Measurements from ENCODE around the gene MRGPRD.

Gene MRGPRD

DNA sequence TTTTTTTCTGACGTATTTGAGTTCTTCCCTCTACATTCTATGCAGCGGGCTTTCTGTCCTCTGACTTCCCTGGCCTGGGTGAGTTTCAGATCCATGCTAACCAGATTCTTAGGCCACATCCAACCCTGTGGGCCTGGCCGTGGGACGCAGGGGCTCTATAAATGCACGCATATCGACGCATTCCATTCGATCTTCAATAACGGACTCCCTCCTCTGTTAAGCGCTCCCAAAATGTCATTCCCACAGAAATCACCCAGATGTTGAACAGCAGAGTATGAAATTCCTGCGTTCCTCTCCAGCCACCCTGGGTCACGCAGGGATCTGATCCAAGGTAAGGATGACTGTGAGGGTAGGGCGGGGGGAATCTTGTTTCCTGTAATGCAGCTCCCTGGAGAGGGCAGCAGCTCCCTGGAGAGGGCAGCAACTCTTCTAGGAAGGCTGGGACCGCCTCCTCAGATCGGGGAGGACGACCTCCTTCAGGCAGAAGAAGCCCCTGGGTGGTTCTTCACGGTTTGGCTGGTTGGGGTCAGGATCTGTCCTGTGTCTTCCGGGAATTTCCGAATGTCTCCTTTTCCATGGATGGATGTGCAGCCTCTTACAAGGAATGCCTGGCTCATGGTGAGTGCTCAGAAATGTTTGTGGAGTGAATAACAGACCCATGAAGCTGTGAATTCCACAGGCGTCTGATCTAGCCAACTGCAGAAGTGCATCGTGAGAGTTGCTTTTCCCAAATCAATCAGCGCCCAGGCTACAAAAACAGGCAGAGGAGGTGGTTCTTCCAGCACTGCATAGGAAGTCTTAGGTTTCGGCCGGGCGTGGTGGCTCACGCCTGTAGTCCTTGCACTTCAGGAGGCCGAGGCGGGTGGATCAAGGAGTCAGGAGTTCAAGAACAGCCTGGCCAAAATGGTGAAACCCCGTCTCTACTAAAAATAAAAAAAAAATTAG lies 12.2 kb downstream of the MRGPRD start:
- H3K27me3 ChIP-seq (ENCODE audit: insufficient read depth, low read length, poor library complexity, severe bottlenecking): no peaks in the 10 kb centered on the region

DNA sequence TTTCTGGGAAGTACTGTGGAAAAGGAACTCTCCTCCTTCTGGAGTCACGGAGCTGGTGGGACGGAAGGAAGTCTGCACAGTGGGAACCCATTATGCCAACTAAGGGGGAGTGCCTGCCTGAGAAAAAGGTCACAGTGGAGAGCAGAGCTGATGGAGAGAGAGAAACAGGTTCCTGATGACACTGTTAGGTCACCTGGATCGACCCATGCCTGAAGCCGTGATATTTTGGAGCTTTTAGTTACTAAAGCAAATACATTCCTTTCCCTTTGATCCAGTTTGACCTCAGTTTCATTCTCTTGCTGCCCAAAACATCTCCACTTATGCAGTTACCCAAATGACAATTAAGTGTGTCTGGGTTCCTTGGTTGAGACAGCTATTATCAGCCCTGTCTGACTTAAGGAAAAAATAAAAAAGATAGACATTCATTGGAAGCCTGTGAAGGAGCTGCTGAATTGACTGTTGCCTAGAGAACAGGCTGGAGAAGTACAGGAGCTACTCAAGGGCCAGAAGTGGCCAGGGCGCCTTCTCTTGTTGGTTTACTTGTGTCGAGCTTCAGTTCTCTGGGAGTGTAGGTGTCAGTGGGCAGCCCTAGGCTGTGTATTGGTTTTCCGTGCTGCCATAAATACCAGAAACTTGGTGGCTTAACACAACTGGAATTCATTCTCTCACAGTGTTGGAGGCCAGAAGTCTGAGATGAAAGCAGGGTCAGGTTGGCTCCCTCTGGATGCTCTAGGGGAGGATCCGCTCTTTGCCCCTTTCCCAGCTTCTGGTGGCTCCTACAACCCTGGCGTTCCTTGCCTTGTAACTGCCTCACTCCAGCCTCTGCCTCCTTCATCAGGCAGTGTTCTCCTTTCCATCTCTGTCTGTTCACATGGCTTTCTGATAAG lies 13.6 kb downstream of the MRGPRD start:
- H3K36me3 ChIP-seq (ENCODE audit: insufficient read depth, low read length): no peaks in the 10 kb centered on the region
- H3K4me3 ChIP-seq (ENCODE audit: low read length, poor library complexity, severe bottlenecking): no peak overlapping the region
- no peaks in the 10 kb centered on the region for H4K20me1 ChIP-seq (ENCODE audit: insufficient read depth, low read length, poor library complexity, severe bottlenecking)
- H3K79me2 ChIP-seq (ENCODE audit: insufficient read depth, low read length): no peaks in the 10 kb centered on the region
- H3K9me3 ChIP-seq (ENCODE audit: insufficient read depth, low read depth, low read length): no peaks in the 10 kb centered on the region
- no peaks in the 10 kb centered on the region for H3K9me2 ChIP-seq (replicated peaks; ENCODE audit: low read depth, low read length)
- H3K4me2 ChIP-seq (ENCODE audit: low read depth, low read length, poor library complexity, severe bottlenecking): no peak overlapping the region
- no peak for TF ChIP-seq EZH2phosphoT487 (IDR thresholded peaks at IDR 0.05; ENCODE audit: borderline replicate concordance)
- TF ChIP-seq, protein P1, sequence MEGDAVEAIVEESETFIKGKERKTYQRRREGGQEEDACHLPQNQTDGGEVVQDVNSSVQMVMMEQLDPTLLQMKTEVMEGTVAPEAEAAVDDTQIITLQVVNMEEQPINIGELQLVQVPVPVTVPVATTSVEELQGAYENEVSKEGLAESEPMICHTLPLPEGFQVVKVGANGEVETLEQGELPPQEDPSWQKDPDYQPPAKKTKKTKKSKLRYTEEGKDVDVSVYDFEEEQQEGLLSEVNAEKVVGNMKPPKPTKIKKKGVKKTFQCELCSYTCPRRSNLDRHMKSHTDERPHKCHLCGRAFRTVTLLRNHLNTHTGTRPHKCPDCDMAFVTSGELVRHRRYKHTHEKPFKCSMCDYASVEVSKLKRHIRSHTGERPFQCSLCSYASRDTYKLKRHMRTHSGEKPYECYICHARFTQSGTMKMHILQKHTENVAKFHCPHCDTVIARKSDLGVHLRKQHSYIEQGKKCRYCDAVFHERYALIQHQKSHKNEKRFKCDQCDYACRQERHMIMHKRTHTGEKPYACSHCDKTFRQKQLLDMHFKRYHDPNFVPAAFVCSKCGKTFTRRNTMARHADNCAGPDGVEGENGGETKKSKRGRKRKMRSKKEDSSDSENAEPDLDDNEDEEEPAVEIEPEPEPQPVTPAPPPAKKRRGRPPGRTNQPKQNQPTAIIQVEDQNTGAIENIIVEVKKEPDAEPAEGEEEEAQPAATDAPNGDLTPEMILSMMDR (conservative IDR thresholded peaks at IDR 0.05; ENCODE audit: low read length): no peak
- H3K4me1 ChIP-seq (ENCODE audit: insufficient read depth, low read length, poor library complexity, severe bottlenecking): peaks cover 6% of the 10 kb centered on the region
- no peaks in the 10 kb centered on the region for H3K27me3 ChIP-seq (ENCODE audit: insufficient read depth, low read length, poor library complexity, severe bottlenecking)
- H3K9ac ChIP-seq (ENCODE audit: low read depth, low read length, poor library complexity, severe bottlenecking): no peak overlapping the region
- H2AFZ ChIP-seq (ENCODE audit: low read length): no peak overlapping the region
- H3F3A ChIP-seq (ENCODE audit: low read depth): no peaks in the 10 kb centered on the region

More for the DNA sequence above, 12.2 kb downstream of the MRGPRD start:
- H2AFZ ChIP-seq (ENCODE audit: low read length): no peak overlapping the region
- H3K9ac ChIP-seq (ENCODE audit: low read depth, low read length, poor library complexity, severe bottlenecking): no peak overlapping the region
- no peaks in the 10 kb centered on the region for H3F3A ChIP-seq (ENCODE audit: low read depth)
- H3K36me3 ChIP-seq (ENCODE audit: insufficient read depth, low read length): no peaks in the 10 kb centered on the region
- no peaks in the 10 kb centered on the region for H3K9me2 ChIP-seq (replicated peaks; ENCODE audit: low read depth, low read length)
- H3K9me3 ChIP-seq (ENCODE audit: insufficient read depth, low read depth, low read length): no peaks in the 10 kb centered on the region
- peaks cover 6% of the 10 kb centered on the region for H3K4me1 ChIP-seq (ENCODE audit: insufficient read depth, low read length, poor library complexity, severe bottlenecking)
- no peaks in the 10 kb centered on the region for H3K79me2 ChIP-seq (ENCODE audit: insufficient read depth, low read length)
- H4K20me1 ChIP-seq (ENCODE audit: insufficient read depth, low read length, poor library complexity, severe bottlenecking): no peaks in the 10 kb centered on the region
- no peak overlapping the region for H3K4me3 ChIP-seq (ENCODE audit: low read length, poor library complexity, severe bottlenecking)
- no peak for TF ChIP-seq EZH2phosphoT487 (IDR thresholded peaks at IDR 0.05; ENCODE audit: borderline replicate concordance)
- TF ChIP-seq, protein P1 (conservative IDR thresholded peaks at IDR 0.05; ENCODE audit: low read length): no peak
- H3K4me2 ChIP-seq (ENCODE audit: low read depth, low read length, poor library complexity, severe bottlenecking): no peak overlapping the region

DNA sequence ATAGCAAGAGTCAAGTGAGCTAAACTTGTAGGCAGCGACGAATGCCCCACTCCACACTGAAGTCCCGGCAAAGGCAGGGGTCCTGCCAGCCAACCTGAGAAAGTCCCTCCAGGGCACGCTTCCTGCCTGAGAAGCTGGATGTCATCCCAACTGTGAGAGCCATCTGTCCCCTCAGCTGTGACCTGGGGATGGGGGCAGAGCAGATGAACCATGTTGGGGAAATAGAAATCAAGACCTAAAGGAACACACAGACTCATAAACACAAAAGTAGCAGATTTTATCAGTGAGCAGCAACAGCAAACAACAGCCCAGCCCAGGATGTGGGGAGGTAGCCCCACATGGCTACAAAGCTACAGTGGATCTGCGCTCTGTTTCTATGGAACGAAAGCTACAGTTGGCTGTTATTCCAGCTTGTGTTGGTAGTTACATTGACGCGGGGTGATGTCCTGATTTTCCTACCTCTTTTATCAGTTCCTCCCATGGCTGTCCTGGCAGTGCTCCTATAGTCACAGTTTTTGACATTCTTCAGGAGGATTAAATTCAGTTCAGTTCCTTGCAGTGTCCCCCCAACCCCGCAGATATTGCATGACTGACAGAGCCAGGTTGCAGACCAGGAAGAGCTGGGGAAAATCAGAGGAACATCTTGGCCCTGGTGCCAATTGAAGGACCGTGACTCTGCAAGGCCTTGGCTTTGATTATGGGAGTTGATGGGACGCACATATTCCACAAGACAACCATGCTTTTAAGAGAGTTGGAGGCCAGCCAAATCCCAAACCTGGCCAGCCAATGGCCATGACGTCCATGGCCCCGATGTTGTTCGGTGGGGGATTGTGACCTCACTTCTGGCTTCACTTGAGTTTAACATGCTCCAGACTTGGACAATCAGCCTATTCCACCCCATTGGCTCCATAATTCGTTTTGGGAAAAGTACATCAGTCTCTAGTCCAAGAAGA lies 14.6 kb downstream of the MRGPRD start:
- Histone ChIP-seq H3F3A (ENCODE audit: low read depth) (no peaks in the 10 kb centered on the region), H3K9me3 (ENCODE audit: insufficient read depth, low read depth, low read length) (no peaks in the 10 kb centered on the region), H2AFZ (ENCODE audit: low read length) (no peak overlapping the region), H3K36me3 (ENCODE audit: insufficient read depth, low read length) (no peaks in the 10 kb centered on the region), H3K4me1 (ENCODE audit: insufficient read depth, low read length, poor library complexity, severe bottlenecking) (peaks cover 6% of the 10 kb centered on the region), H3K9ac (ENCODE audit: low read depth, low read length, poor library complexity, severe bottlenecking) (no peak overlapping the region), H3K9me2 (replicated peaks; ENCODE audit: low read depth, low read length) (no peaks in the 10 kb centered on the region), H3K27me3 (ENCODE audit: insufficient read depth, low read length, poor library complexity, severe bottlenecking) (no peaks in the 10 kb centered on the region), H3K4me2 (ENCODE audit: low read depth, low read length, poor library complexity, severe bottlenecking) (no peak overlapping the region), H4K20me1 (ENCODE audit: insufficient read depth, low read length, poor library complexity, severe bottlenecking) (no peaks in the 10 kb centered on the region), H3K4me3 (ENCODE audit: low read length, poor library complexity, severe bottlenecking) (no peak overlapping the region), H3K79me2 (ENCODE audit: insufficient read depth, low read length) (no peaks in the 10 kb centered on the region)
- no peak for TF ChIP-seq EZH2phosphoT487 (IDR thresholded peaks at IDR 0.05; ENCODE audit: borderline replicate concordance)
- TF ChIP-seq, protein P1 (conservative IDR thresholded peaks at IDR 0.05; ENCODE audit: low read length): no peak

Measured in Loucy (cell line).